Lung (tissue), 12 donors: Measurements from ENCODE around the gene NEIL1. TPM values are rescaled to one million over a fixed set of nuclear protein-coding genes. Genes with fewer than 3 reads are reported as not detected.

Source experiments
- ATAC-seq: fragments of 200-7000 bp; cut with Tn5 transposase; one replicate; pipeline ENCODE4 v1.9.1; 2020; ENCODE audit warnings: moderate number of reproducible peaks; ENCODE audit not compliant: insufficient read depth, low FRiP score
- DNase-seq, 3 donors: peaks; one replicate each; pipeline ENCODE4 v3.0.0-alpha.2; 2013 to 2017
- H3K27ac ChIP-seq, 2 donors: one replicate each; pipeline ENCODE4 v1.5.1; 2013; ENCODE audit warnings: mild to moderate bottlenecking in 2 of 2, moderate library complexity in 2 of 2, control low read depth in 1 of 2, inconsistent platforms in 1 of 2, low read depth in 1 of 2, low read length in 1 of 2
- H3K27me3 ChIP-seq, 3 donors: one replicate each; pipeline ENCODE4 v1.5.1; 2013; ENCODE audit warnings: low read length in 2 of 3; ENCODE audit not compliant: control insufficient read depth in 3 of 3, insufficient read depth in 3 of 3
- H3K36me3 ChIP-seq, 4 donors: one replicate each; pipeline ENCODE4 v1.5.1; 2013; ENCODE audit warnings: low read length in 4 of 4, mild to moderate bottlenecking in 1 of 4, moderate library complexity in 1 of 4; ENCODE audit not compliant: control insufficient read depth in 4 of 4, insufficient read depth in 4 of 4
- H3K4me1 ChIP-seq, 5 donors: one replicate each; pipeline ENCODE4 v1.5.1; 2013; ENCODE audit warnings: low read length in 5 of 5, mild to moderate bottlenecking in 2 of 5, moderate library complexity in 1 of 5; ENCODE audit not compliant: control insufficient read depth in 5 of 5, insufficient read depth in 5 of 5
- H3K4me3 ChIP-seq: one replicate; pipeline ENCODE4 v1.5.1; 2013; ENCODE audit warnings: mild to moderate bottlenecking, control low read depth, moderate library complexity
- H3K9ac ChIP-seq, 2 donors: one replicate each; pipeline ENCODE4 v1.5.1; 2013; ENCODE audit warnings: low read length in 2 of 2, control low read depth in 1 of 2; ENCODE audit not compliant: insufficient read depth in 1 of 2
- H3K9me3 ChIP-seq, 4 donors: one replicate each; pipeline ENCODE4 v1.5.1; 2013; ENCODE audit warnings: low read length in 3 of 4, mild to moderate bottlenecking in 1 of 4, moderate library complexity in 1 of 4; ENCODE audit not compliant: control insufficient read depth in 4 of 4, insufficient read depth in 3 of 4
- CTCF ChIP-seq: IDR thresholded peaks from 2 replicates; pipeline ENCODE4 v1.5.1; 2012; ENCODE audit warnings: mild to moderate bottlenecking; ENCODE audit errors: control extremely low read depth, extremely low read depth
- WGBS, 2 donors: extraction: QIAGEN DNeasy Blood & Tissue Kit; methylation state at CpG; one replicate each; pipeline ENCODE4 v1.1.7; 2013; 5-methylcytosine and 5-hydroxymethylcytosine counted together
- polyA plus RNA-seq, 2 donors: library from polyadenylated mRNA; stranded (reverse); fragments of 200-250 nt; gene quantifications; one replicate each; pipeline ENCODE4 v1.2.1, GENCODE V29; 2013
- total RNA-seq, 2 donors: library from RNA; depleted of rRNA in 1 of 2; stranded (reverse); fragments of >200 nt in 1 of 2; gene quantifications; one replicate each; pipeline ENCODE4 v1.2.1, GENCODE V29; 2014 to 2021
- donor health status: control.
- donor health status: control.
- donor health status: Bipolar disorder and iron deficiency.
- donor health status: healthy.
- donor health status: DM: yes; HTN: yes; CAD: no.

Gene NEIL1
- total and polyA plus RNA-seq, 4 donors: 13.8 to 46.8 (median 36.4) TPM

DNA sequence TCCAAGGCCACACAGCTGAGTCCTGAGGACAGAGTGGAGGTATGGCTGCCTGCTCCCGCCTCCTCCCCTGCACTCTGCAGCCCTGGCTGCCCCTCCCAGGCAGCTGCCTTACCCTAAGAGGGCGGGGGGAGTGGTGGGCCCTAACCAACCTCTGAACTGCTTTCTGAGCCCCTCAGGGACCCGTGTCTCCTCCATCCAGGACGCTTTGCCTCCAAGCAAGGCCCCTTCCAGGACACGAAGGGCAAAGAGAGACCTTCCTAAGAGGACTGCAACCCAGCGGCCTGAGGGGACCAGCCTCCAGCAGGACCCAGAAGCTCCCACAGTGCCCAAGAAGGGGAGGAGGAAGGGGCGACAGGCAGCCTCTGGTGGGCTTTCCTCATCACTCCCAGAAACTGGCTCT is 7.6 kb downstream of the NEIL1 start:
- Histone ChIP-seq H3K9me3 (no peaks in the 10 kb centered on the region), H3K4me3 (no peak overlapping the region), H3K27ac (no peak overlapping the region), H3K27me3 (no peaks in the 10 kb centered on the region), H3K36me3 (peaks cover 0 to 45% (median 4%) of the 10 kb centered on the region in 4 donors), H3K4me1 (peaks cover 0 to 2% (median 0%) of the 10 kb centered on the region in 5 donors), H3K9ac (no peak overlapping the region)
- 88 to 89% methylated on average over 7 of the region's 7 CpGs for WGBS, 2 donors
- ATAC-seq (no peak), DNase-seq (no peak)
- TF ChIP-seq CTCF: no peak

GRCh38 chr15:75355369-75355768 is 8.5 kb downstream of the NEIL1 start:
- no peaks in the 10 kb centered on the region for H3K27me3 ChIP-seq
- no peak overlapping the region for H3K9ac ChIP-seq
- no peak overlapping the region for H3K27ac ChIP-seq
- WGBS, 2 donors: 89 to 93% methylated on average over 4 of the region's 4 CpGs
- no peaks in the 10 kb centered on the region for H3K4me1 ChIP-seq
- no peak for DNase-seq
- TF ChIP-seq CTCF: no peak
- H3K9me3 ChIP-seq: no peaks in the 10 kb centered on the region
- no peak for ATAC-seq
- no peak overlapping the region for H3K4me3 ChIP-seq
- peaks cover 0 to 52% (median 6%) of the 10 kb centered on the region in 4 donors for H3K36me3 ChIP-seq

- no peak overlapping the region for H3K9ac ChIP-seq
- no peak for DNase-seq
- H3K27ac ChIP-seq: no peak overlapping the region
- TF ChIP-seq CTCF: no peak
- no peaks in the 10 kb centered on the region for H3K27me3 ChIP-seq
- no peak overlapping the region for H3K4me3 ChIP-seq
- H3K9me3 ChIP-seq: no peaks in the 10 kb centered on the region
- 90 to 92% methylated on average over 27 to 28 of the region's 28 CpGs for WGBS, 2 donors
- H3K36me3 ChIP-seq: peaks cover 0 to 56% (median 6%) of the 10 kb centered on the region in 4 donors
- ATAC-seq: no peak
- no peaks in the 10 kb centered on the region for H3K4me1 ChIP-seq
These were observed 9.2 kb downstream of the NEIL1 start for GRCh38 chr15:75356006-75356405.

DNA sequence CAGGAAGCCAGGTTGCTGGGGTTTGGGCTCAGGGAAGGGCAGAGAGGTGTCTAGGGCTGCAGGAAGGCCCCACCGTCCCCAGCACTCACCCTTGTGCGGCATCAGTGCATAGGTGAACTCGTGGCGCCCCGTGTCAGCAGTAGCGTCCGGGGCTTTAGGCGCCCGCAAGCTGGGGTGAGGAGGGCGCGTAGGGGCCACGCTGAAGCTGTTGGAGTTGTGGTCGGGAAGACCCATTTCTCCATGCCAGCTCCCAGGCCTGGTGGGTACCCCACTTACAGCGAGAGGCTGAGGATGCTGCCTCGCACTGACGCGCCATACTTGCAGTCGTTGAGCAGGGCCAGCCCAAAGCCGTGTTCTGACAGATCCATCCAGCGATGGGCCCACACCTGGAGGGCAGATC is 9.7 kb downstream of the NEIL1 start:
- TF ChIP-seq CTCF: no peak
- Histone ChIP-seq H3K4me3 (no peak overlapping the region), H3K27me3 (no peaks in the 10 kb centered on the region), H3K9me3 (no peaks in the 10 kb centered on the region), H3K36me3 (peaks cover 0 to 61% (median 6%) of the 10 kb centered on the region in 4 donors), H3K27ac (no peak overlapping the region), H3K9ac (no peak overlapping the region), H3K4me1 (no peaks in the 10 kb centered on the region)
- no peak for DNase-seq
- no peak for ATAC-seq
- 96 to 98% methylated on average over 20 of the region's 20 CpGs for WGBS, 2 donors
